Measurements from ENCODE around the gene EYA3. TPM values are rescaled to one million over a fixed set of nuclear protein-coding genes. Genes with fewer than 3 reads are reported as not detected.

EYA3 gene
- total RNA-seq, 1 experiment from 2014 or later, result 29.4 TPM

GRCh38 chr1:28078262-28078661, 10.1 kb downstream of the EYA3 start:
- Mint-ChIP-seq H3K4me1 (no peaks in the 10 kb centered on the region), H3K9me3 (no peaks in the 10 kb centered on the region), H3K27ac (no peak overlapping the region; the same call in 1 of the 2 replicates), H3K4me3 (no peak overlapping the region), H3K27me3 (ENCODE audit: low read depth) (no peaks in the 10 kb centered on the region), H3K36me3 (no peaks in the 10 kb centered on the region)
- TF ChIP-seq E2F1 (CRISPR knock-in tag; IDR thresholded peaks at IDR 0.05) (no peak), GABPB1 (CRISPR knock-in tag; IDR thresholded peaks at IDR 0.05) (no peak), ZNF671 (CRISPR knock-in tag; IDR thresholded peaks at IDR 0.05) (no peak), ERG (CRISPR knock-in tag; IDR thresholded peaks at IDR 0.05) (no peak), ZNF219 (CRISPR knock-in tag; IDR thresholded peaks at IDR 0.05; ENCODE audit: borderline replicate concordance) (no peak), CBFB (CRISPR knock-in tag; IDR thresholded peaks at IDR 0.05; ENCODE audit: low read depth) (no peak), CREM (CRISPR knock-in tag; IDR thresholded peaks at IDR 0.05) (no peak), NFATC4 (CRISPR knock-in tag; IDR thresholded peaks at IDR 0.05) (no peak), NR3C1 (CRISPR knock-in tag; conservative IDR thresholded peaks at IDR 0.05; ENCODE audit: low read depth) (no peak), SP1 (CRISPR knock-in tag; conservative IDR thresholded peaks at IDR 0.05) (no peak), USF2 (CRISPR knock-in tag; IDR thresholded peaks at IDR 0.05) (no peak), TP53 (CRISPR knock-in tag; IDR thresholded peaks at IDR 0.05) (no peak)
- ChIA-PET POLR2A (interaction anchor here (0.7 kb wide), 2 partner anchors 10 to 119 kb away, joined by 3 read pairs; partner anchors contain the start of genes EYA3 and XKR8), CTCF (interaction anchor here (1.2 to 1.5 kb wide), 2 partner anchors 13 to 282 kb away, joined by 3 to 4 read pairs; no protein-coding TSS in a partner anchor)
- no peak for ATAC-seq
- DNase-seq (ENCODE audit: low spot score), result no peak

GRCh38 chr1:28074892-28075511, 13.4 kb downstream of the EYA3 start:
- H3K27me3 Mint-ChIP-seq (ENCODE audit: low read depth), result no peaks in the 10 kb centered on the region
- ChIA-PET CTCF (interaction anchor here (2.8 kb wide), 1 partner anchor 16 kb away, joined by 9 read pairs; no protein-coding TSS in a partner anchor), POLR2A (interaction anchor here (0.6 kb wide), 1 partner anchor 197 kb away, joined by 9 read pairs; no protein-coding TSS in a partner anchor)
- no peaks in the 10 kb centered on the region for H3K4me1 Mint-ChIP-seq
- no peaks in the 10 kb centered on the region for H3K9me3 Mint-ChIP-seq
- no peak overlapping the region for H3K4me3 Mint-ChIP-seq
- DNase-seq (ENCODE audit: low spot score), result no peak
- ATAC-seq, result no peak
- no peak overlapping the region for H3K27ac Mint-ChIP-seq
- no peak for TF ChIP-seq ERG (CRISPR knock-in tag; IDR thresholded peaks at IDR 0.05)
- no peak for TF ChIP-seq TEAD1 (CRISPR knock-in tag; IDR thresholded peaks at IDR 0.05)
- TF ChIP-seq TCF7 (CRISPR knock-in tag; IDR thresholded peaks at IDR 0.05; ENCODE audit: low read depth), result no peak
- no peak for TF ChIP-seq GABPB1 (CRISPR knock-in tag; IDR thresholded peaks at IDR 0.05)
- no peak for TF ChIP-seq ZBTB21 (CRISPR knock-in tag; IDR thresholded peaks at IDR 0.05; ENCODE audit: borderline replicate concordance)
- TF ChIP-seq RORB (CRISPR knock-in tag; IDR thresholded peaks at IDR 0.05), result no peak
- no peak for TF ChIP-seq PRRX2 (CRISPR knock-in tag; IDR thresholded peaks at IDR 0.05)
- no peak for TF ChIP-seq FOXK1 (CRISPR knock-in tag; IDR thresholded peaks at IDR 0.05)
- TF ChIP-seq KAT7 (CRISPR knock-in tag; IDR thresholded peaks at IDR 0.05; ENCODE audit: borderline replicate concordance), result no peak
- no peak for TF ChIP-seq JUN (CRISPR knock-in tag; IDR thresholded peaks at IDR 0.05)
- TF ChIP-seq SMAD3 (CRISPR knock-in tag; IDR thresholded peaks at IDR 0.05; ENCODE audit: borderline replicate concordance), result no peak
- no peak for TF ChIP-seq FOXJ3 (CRISPR knock-in tag; IDR thresholded peaks at IDR 0.05; ENCODE audit: borderline replicate concordance)
- TF ChIP-seq ZNF396 (CRISPR knock-in tag; IDR thresholded peaks at IDR 0.05; ENCODE audit: borderline replicate concordance), result no peak
- TF ChIP-seq USF2 (CRISPR knock-in tag; IDR thresholded peaks at IDR 0.05), result no peak
- no peak for TF ChIP-seq ZNF425 (CRISPR knock-in tag; conservative IDR thresholded peaks at IDR 0.05)
- no peak for TF ChIP-seq MXD4 (CRISPR knock-in tag; IDR thresholded peaks at IDR 0.05; ENCODE audit: borderline replicate concordance)
- TF ChIP-seq NFYB (CRISPR knock-in tag; conservative IDR thresholded peaks at IDR 0.05; ENCODE audit: low read depth), result no peak
- no peak for TF ChIP-seq RELA (CRISPR knock-in tag; IDR thresholded peaks at IDR 0.05; ENCODE audit: borderline replicate concordance)
- TF ChIP-seq SP1 (CRISPR knock-in tag; conservative IDR thresholded peaks at IDR 0.05), result no peak
- no peaks in the 10 kb centered on the region for H3K36me3 Mint-ChIP-seq

Data from WTC11 (cell line).